ENCODE results near the gene RBM34.
"Not testable (repeated sequence)": the region's sequence is repeated elsewhere in the genome, so short reads cannot be mapped to it uniquely, and the experiment has no call there.

The RBM34 gene

DNA sequence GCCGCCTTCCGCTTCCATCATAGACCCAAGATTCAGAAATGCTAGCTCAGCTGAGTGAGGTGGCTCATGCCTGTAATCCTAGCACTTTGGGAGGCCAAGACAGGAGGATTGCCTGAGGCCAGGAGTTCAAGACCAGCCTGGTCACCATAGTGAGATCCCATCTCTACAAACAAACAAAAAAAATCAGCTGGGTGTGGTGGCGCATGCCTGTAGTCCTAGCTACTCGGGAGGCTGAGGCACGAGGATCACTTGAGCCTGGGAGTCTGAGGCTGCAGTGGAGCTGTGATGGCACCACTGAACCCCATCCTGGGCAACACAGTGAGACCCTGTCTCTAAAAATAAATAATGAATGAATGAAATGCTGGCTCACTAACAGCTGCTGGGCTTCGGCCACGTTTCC lies 72.1 kb downstream of the RBM34 start:
- DNase-seq: no peak

DNA sequence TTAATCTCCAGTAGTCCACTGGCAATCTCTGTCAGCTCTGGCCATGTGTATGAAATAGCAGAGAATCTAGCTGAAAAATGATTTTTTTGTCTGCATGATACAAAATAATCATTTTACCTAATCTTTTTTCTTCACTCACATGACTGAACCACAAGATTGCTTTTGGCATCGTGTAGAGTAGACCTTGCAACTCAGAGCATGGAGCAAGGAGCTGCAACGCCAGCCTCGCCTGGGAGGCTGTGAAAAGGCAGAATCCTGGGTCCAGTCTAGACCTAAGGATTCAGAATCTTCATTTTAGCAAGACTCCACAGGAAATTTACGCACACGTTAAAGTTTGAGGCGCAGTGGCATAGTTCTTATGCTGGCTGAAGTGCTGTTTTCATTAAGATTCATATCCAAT lies 72.6 kb downstream of the RBM34 start:
- DNase-seq: no peak

DNA sequence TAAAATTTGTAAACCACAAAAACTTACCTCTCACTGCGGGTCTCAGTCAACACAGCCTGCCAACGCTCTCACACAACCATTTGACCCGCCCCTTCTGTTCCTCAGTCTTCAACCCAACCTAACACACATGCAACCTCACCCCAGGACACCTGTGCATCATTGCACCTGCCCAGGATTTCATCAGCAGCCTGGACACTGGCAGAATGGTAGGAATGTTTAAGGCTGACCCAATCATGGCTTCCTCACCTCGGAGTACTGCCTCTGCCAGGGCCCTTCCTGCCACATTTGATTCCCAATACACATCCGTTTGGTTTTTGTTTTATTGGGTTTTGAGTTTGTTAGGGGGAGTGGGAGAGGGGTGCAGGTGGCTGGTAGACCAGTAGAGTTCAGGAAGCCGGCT lies 73.1 kb downstream of the RBM34 start:
- no peak for DNase-seq

DNA sequence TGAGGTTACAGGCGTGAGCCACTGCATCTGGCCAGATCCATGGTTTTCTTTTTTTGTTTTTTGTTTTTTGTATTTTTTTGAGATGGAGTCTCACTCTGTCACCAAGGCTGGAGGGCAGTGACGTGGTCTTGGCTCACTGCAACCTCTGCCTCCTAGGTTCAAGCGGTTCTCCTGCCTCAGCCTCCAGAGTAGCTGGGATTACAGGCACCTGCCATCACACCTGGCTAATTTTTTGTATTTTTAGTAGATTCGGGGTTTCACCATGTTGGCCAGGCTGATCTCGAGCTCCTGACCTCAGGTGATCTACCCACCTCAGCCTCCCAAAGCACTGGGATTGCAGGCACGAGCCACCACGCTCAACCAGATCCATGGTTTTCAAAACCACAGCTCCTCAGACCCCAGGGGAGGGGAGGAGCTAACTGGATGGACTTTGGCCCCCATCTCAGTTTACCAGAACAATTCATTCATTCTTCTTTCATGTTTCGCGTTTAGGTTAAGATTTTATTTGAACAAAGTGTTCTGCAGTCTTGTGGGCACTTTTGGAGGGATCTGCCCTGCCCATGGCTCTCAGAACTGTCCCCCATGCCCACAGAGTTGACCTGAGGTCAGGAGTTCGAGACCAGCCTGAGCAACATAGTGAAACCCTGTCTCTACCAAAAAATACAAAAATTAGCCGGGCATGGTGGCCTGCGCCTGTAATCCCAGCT lies 75.5 kb downstream of the RBM34 start:
- DNase-seq: not testable (repeated sequence)
